Measurements from ENCODE around the gene PANK3.

DNA sequence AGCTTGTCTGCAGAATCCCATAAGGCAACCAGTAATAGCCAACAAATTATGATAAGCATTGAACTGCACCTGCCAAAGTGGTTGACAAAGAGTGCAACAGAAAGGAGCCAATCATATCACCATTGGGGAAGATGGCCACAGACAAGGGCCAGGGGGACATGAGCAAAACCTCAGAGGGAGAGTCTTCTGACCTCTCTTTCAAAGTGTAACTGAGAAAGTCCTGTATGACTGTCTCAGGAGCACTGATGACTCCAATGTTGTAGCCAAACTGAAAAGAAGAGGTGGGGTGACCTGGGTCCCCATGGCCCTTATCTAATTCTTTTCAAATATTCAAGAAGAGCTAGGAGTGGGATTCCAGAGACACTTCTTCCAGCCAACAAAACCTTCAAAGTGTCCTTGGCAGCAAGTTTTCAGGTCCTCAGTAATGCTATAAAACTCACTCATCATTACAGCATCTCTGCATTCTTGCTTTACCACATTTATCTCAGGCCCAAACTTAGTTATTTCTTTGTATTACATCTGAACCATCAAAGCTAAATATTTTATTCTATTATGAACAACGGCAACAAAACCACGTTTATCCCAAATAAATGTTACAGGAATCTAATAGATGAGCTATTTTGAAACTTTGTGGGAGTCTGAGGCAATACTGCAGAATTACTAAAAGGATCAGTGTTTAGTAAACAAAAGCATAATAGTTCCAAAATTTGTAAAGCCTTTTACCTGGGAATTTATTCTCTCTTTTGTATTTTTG is 25.6 kb downstream of the PANK3 start:
- TF ChIP-seq, protein P1, sequence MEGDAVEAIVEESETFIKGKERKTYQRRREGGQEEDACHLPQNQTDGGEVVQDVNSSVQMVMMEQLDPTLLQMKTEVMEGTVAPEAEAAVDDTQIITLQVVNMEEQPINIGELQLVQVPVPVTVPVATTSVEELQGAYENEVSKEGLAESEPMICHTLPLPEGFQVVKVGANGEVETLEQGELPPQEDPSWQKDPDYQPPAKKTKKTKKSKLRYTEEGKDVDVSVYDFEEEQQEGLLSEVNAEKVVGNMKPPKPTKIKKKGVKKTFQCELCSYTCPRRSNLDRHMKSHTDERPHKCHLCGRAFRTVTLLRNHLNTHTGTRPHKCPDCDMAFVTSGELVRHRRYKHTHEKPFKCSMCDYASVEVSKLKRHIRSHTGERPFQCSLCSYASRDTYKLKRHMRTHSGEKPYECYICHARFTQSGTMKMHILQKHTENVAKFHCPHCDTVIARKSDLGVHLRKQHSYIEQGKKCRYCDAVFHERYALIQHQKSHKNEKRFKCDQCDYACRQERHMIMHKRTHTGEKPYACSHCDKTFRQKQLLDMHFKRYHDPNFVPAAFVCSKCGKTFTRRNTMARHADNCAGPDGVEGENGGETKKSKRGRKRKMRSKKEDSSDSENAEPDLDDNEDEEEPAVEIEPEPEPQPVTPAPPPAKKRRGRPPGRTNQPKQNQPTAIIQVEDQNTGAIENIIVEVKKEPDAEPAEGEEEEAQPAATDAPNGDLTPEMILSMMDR (IDR thresholded peaks at IDR 0.05 in 8 of 11, conservative IDR thresholded peaks at IDR 0.05 in 3 of 11), result no peak
- TF ChIP-seq POLR2A (IDR thresholded peaks at IDR 0.05), result no peak

All from spleen (tissue), 7 donors.